H9 (cell line): ENCODE results near the gene MED12. TPM values are rescaled to one million over a fixed set of nuclear protein-coding genes. Genes with fewer than 3 reads are reported as not detected.
A peak's percentile ranks its signal among the peaks of the same experiment; 100 is the strongest.

Experiments
- DNase-seq: peaks from one replicate; pipeline ENCODE4 v3.0.0-alpha.2; 2017
- H2AFZ ChIP-seq: one replicate; pipeline ENCODE4 v1.6.1; 2013; ENCODE audit warnings: mild to moderate bottlenecking, low read length, control low read depth, moderate library complexity
- H2AK5ac ChIP-seq: 2 replicates; pipeline ENCODE4 v1.6.1; 2013; ENCODE audit warnings: low read length, control low read depth, mixed read lengths; ENCODE audit not compliant: insufficient read length
- H2BK120ac ChIP-seq: one replicate; pipeline ENCODE4 v1.6.1; 2013; ENCODE audit warnings: low read depth, mild to moderate bottlenecking, low read length, control low read depth, inconsistent platforms; ENCODE audit not compliant: poor library complexity, severe bottlenecking
- H2BK12ac ChIP-seq: 2 replicates; pipeline ENCODE4 v1.6.1; 2013; ENCODE audit warnings: low read length, control low read depth, mixed read lengths, low read depth; ENCODE audit not compliant: insufficient read length
- H2BK15ac ChIP-seq: 2 replicates; pipeline ENCODE4 v1.6.1; 2013; ENCODE audit warnings: low read depth, low read length, control low read depth
- H2BK20ac ChIP-seq: one replicate; pipeline ENCODE4 v1.6.1; 2013; ENCODE audit warnings: low read depth, mild to moderate bottlenecking, low read length, control low read depth, inconsistent platforms; ENCODE audit not compliant: poor library complexity, severe bottlenecking
- H2BK5ac ChIP-seq: 2 replicates; pipeline ENCODE4 v1.6.1; 2013; ENCODE audit warnings: low read length, control low read depth, mixed read lengths; ENCODE audit not compliant: insufficient read length
- H3K14ac ChIP-seq: 2 replicates; pipeline ENCODE4 v1.6.1; 2013; ENCODE audit warnings: low read length, control low read depth; ENCODE audit not compliant: insufficient read depth
- H3K18ac ChIP-seq: 2 replicates; pipeline ENCODE4 v1.6.1; 2013; ENCODE audit warnings: low read depth, mild to moderate bottlenecking, mixed read lengths, low read length, control low read depth; ENCODE audit not compliant: insufficient read length
- H3K23ac ChIP-seq: 2 replicates; pipeline ENCODE4 v1.6.1; 2013; ENCODE audit warnings: low read length, control low read depth, mixed read lengths, low read depth; ENCODE audit not compliant: insufficient read length
- H3K23me2 ChIP-seq: 2 replicates; pipeline ENCODE4 v1.6.1; 2013; ENCODE audit warnings: low read depth, mild to moderate bottlenecking, mixed read lengths, low read length, control low read depth; ENCODE audit not compliant: insufficient read length, poor library complexity, severe bottlenecking
- H3K27ac ChIP-seq: 2 replicates; pipeline ENCODE4 v1.5.1; 2013; ENCODE audit warnings: low read length, control low read depth, mixed read lengths, low read depth; ENCODE audit not compliant: insufficient read length
- H3K27me3 ChIP-seq: 2 replicates; pipeline ENCODE4 v1.6.1; 2013; ENCODE audit warnings: low read length, control low read depth, inconsistent platforms; ENCODE audit not compliant: insufficient read depth
- H3K4ac ChIP-seq: 2 replicates; pipeline ENCODE4 v1.6.1; 2013; ENCODE audit warnings: low read depth, mild to moderate bottlenecking, control low read depth, inconsistent platforms, low read length, moderate library complexity
- H3K4me1 ChIP-seq: 2 replicates; pipeline ENCODE4 v1.6.1; 2013; ENCODE audit warnings: low read length, control low read depth, inconsistent platforms; ENCODE audit not compliant: insufficient read depth
- H3K4me2 ChIP-seq: 2 replicates; pipeline ENCODE4 v1.6.1; 2013; ENCODE audit warnings: low read length, control low read depth, mixed read lengths; ENCODE audit not compliant: insufficient read length, insufficient read depth
- H3K56ac ChIP-seq: 2 replicates; pipeline ENCODE4 v1.6.1; 2013; ENCODE audit warnings: low read depth, mild to moderate bottlenecking, mixed read lengths, low read length, control low read depth; ENCODE audit not compliant: insufficient read length
- H3K79me1 ChIP-seq: 2 replicates; pipeline ENCODE4 v1.6.1; 2013; ENCODE audit warnings: low read depth, mild to moderate bottlenecking, moderate library complexity, low read length, control low read depth, inconsistent platforms; ENCODE audit not compliant: insufficient read depth, poor library complexity, severe bottlenecking
- H3K79me2 ChIP-seq: 2 replicates; pipeline ENCODE4 v1.6.1; 2013; ENCODE audit warnings: low read length, control low read depth, inconsistent platforms; ENCODE audit not compliant: insufficient read depth
- H3K9ac ChIP-seq: 2 replicates; pipeline ENCODE4 v1.6.1; 2013; ENCODE audit warnings: low read length, control low read depth, mixed read lengths; ENCODE audit not compliant: insufficient read length; ENCODE audit errors: extremely low read depth
- H3K9me3 ChIP-seq: one replicate; pipeline ENCODE4 v1.6.1; 2013; ENCODE audit warnings: low read depth, low read length, inconsistent platforms; ENCODE audit not compliant: control insufficient read depth
- H3T11ph ChIP-seq: one replicate; pipeline ENCODE4 v1.6.1; 2013; ENCODE audit warnings: mild to moderate bottlenecking, low read length, control low read depth, inconsistent platforms
- H4K20me1 ChIP-seq: one replicate; pipeline ENCODE4 v1.6.1; 2013; ENCODE audit not compliant: control insufficient read depth, insufficient read length, insufficient read depth
- H4K5ac ChIP-seq: 2 replicates; pipeline ENCODE4 v1.6.1; 2013; ENCODE audit warnings: low read depth, mild to moderate bottlenecking, mixed read lengths, low read length, control low read depth; ENCODE audit not compliant: insufficient read length
- H4K8ac ChIP-seq: replicated peaks from 2 replicates; pipeline ENCODE4 v1.6.1; 2013; ENCODE audit warnings: low read length, control low read depth, mixed read lengths, low read depth; ENCODE audit not compliant: insufficient read length
- H4K91ac ChIP-seq: 2 replicates; pipeline ENCODE4 v1.6.1; 2013; ENCODE audit warnings: low read depth, mild to moderate bottlenecking, moderate library complexity, mixed read lengths, low read length, control low read depth; ENCODE audit not compliant: insufficient read length
- H3K27ac Mint-ChIP-seq, 3 experiments: 2 replicates in 2 of 3; 3 replicates in 1 of 3; pipeline ENCODE4 v1.8.0; 2020 to 2021; ENCODE audit warnings: mixed read lengths in 3 of 3, mild to moderate bottlenecking in 1 of 3, moderate library complexity in 1 of 3
- H3K27me3 Mint-ChIP-seq: 2 replicates; pipeline ENCODE4 v1.8.0; 2021; ENCODE audit warnings: low read depth, mild to moderate bottlenecking, moderate library complexity, mixed read lengths
- H3K36me3 Mint-ChIP-seq, 3 experiments: 2 replicates in 2 of 3; 3 replicates in 1 of 3; pipeline ENCODE4 v1.8.0; 2020 to 2021; ENCODE audit warnings: low read depth in 3 of 3, mixed read lengths in 3 of 3; ENCODE audit not compliant: insufficient read depth in 1 of 3
- H3K4me1 Mint-ChIP-seq, 2 experiments: 2 replicates each; pipeline ENCODE4 v1.8.0; 2020; ENCODE audit warnings: mixed read lengths in 2 of 2
- H3K4me3 Mint-ChIP-seq, 2 experiments: 2 replicates in 1 of 2; 3 replicates in 1 of 2; pipeline ENCODE4 v1.8.0; 2020 to 2021; ENCODE audit warnings: mild to moderate bottlenecking in 2 of 2, mixed read lengths in 2 of 2, moderate library complexity in 1 of 2
- H3K9me3 Mint-ChIP-seq, 2 experiments: 2 replicates in 1 of 2; 3 replicates in 1 of 2; pipeline ENCODE4 v1.8.0; 2020; ENCODE audit warnings: mild to moderate bottlenecking in 2 of 2, mixed read lengths in 2 of 2, moderate library complexity in 1 of 2
- WGBS: extraction: QIAGEN DNeasy Blood & Tissue Kit; methylation state at CpG from one replicate; pipeline ENCODE4 v1.1.7; 2013; ENCODE audit warnings: missing lambda C conversion rate, low lambda C conversion rate, mixed read lengths; ENCODE audit not compliant: insufficient read length; ENCODE audit errors: extremely low coverage; 5-methylcytosine and 5-hydroxymethylcytosine counted together
- long read RNA-seq: library from polyadenylated mRNA; unstranded; transcript quantifications from one replicate; pipeline ENCODE4 v2.0.0, GENCODE V29; 2020
- total RNA-seq: library from RNA; stranded (reverse); gene quantifications from 2 replicates; pipeline ENCODE4 v1.2.1, GENCODE V29; 2021
- TF ChIP-seq, protein P1 (sequence below): fragments of 200-600 bp; sonication (generic); conservative IDR thresholded peaks from 3 replicates; pipeline ENCODE4 v1.8.0; 2021; ENCODE audit warnings: antibody characterized with exemption, mild to moderate bottlenecking

MED12 gene
- total RNA-seq: 30.8 and 33.0 TPM in 2 replicates
- long read RNA-seq, full-length matches to known transcripts: 1 of 7 reads
- long read RNA-seq, partial matches to known transcripts: 4 of 7 reads
- long read RNA-seq, other reads (novel, unspliced or antisense): 2 of 7 reads

DNA sequence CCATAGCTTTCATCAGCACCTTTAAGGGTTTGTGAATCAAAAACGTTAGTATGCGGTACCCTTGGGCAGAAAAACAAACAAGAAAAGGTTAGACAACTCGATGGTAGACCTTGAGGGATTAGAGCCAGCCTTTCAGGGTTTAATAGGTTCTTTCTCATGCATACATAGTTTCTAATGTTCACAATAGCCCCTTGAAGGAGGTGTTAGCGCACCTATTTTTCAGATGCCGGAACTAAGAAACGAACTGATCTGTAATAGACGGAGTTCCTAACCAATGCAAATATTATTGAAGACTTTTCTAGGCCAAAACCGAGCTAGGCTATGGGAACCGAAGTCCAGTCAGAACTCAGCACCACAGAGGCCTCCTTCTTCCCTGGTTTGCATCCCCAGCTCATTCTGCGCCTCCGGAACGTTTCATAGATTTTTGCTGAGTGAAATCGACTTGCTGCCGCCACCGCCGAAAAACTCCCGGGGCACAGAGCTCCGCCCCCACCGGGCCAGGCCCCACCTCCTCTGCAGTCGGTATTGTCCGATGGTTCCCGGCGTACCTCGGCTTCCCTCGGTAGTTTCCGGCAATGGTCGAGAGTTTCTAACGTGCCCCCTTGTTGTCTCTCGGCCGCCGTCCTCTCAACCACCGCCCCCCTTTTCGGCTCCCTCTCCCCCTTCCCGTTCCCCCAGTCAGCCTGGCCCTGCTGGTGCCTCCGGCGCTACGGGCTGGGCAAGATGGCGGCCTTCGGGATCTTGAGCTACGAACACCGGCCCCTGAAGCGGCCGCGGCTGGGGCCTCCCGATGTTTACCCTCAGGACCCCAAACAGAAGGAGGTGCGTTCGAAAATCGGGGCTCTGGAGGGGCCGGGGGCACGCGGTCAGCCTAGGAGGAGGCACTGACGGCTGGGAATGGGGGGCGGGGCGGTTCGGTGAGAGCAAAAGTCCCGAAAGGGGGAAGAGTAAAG is at the start of gene MED12:
Gene MED12, plus strand, starts transcription at position 565 of the 953 bp plus-strand sequence. Its CDS starts 159 bp downstream, at position 724.
- H2BK20ac ChIP-seq: no peak within 1 kb of the TSS
- H2AFZ ChIP-seq: no peak within 1 kb of the TSS
- no peaks in the 10 kb centered on the region for H4K20me1 ChIP-seq
- H3K4me1 ChIP-seq: no peaks in the 10 kb centered on the region
- no peak within 1 kb of the TSS for H4K8ac ChIP-seq
- Mint-ChIP-seq H3K27me3 (peaks cover 45% of the 10 kb centered on the region), H3K4me1 (peaks cover 3 to 4% of the 10 kb centered on the region in 2 experiments; a peak in 2 of 4 replicates), H3K9me3 (peaks cover 51 to 59% of the 10 kb centered on the region in 2 experiments), H3K4me3 (peak within 1 kb of the TSS; percentile 75 to 82), H3K36me3 (peaks cover 20 to 34% (median 29%) of the 10 kb centered on the region in 3 experiments; a peak in 6 of 7 replicates), H3K27ac (peak within 1 kb of the TSS in 2 of 3 experiments; percentile 40 to 90; a peak in 4 of 7 replicates)
- H3K4ac ChIP-seq: no peak within 1 kb of the TSS
- no peak within 1 kb of the TSS for H2BK5ac ChIP-seq
- no peak within 1 kb of the TSS for H2BK12ac ChIP-seq
- no peaks in the 10 kb centered on the region for H3K27me3 ChIP-seq
- H3K79me1 ChIP-seq: no peaks in the 10 kb centered on the region
- no peak within 1 kb of the TSS for H4K91ac ChIP-seq
- no peak within 1 kb of the TSS for H4K5ac ChIP-seq
- no peak within 1 kb of the TSS for H3T11ph ChIP-seq
- peak within 1 kb of the TSS; percentile 50 for H3K4me2 ChIP-seq
- peak; percentile 80 for DNase-seq
- no peak within 1 kb of the TSS for H3K23ac ChIP-seq
- H3K56ac ChIP-seq: no peak within 1 kb of the TSS
- no peak within 1 kb of the TSS for H3K14ac ChIP-seq
- H2AK5ac ChIP-seq: no peak within 1 kb of the TSS
- H3K9me3 ChIP-seq: peaks cover 27% of the 10 kb centered on the region
- peaks cover 2% of the 10 kb centered on the region for H3K23me2 ChIP-seq
- TF ChIP-seq, protein P1, sequence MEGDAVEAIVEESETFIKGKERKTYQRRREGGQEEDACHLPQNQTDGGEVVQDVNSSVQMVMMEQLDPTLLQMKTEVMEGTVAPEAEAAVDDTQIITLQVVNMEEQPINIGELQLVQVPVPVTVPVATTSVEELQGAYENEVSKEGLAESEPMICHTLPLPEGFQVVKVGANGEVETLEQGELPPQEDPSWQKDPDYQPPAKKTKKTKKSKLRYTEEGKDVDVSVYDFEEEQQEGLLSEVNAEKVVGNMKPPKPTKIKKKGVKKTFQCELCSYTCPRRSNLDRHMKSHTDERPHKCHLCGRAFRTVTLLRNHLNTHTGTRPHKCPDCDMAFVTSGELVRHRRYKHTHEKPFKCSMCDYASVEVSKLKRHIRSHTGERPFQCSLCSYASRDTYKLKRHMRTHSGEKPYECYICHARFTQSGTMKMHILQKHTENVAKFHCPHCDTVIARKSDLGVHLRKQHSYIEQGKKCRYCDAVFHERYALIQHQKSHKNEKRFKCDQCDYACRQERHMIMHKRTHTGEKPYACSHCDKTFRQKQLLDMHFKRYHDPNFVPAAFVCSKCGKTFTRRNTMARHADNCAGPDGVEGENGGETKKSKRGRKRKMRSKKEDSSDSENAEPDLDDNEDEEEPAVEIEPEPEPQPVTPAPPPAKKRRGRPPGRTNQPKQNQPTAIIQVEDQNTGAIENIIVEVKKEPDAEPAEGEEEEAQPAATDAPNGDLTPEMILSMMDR: no peak
- no peak within 1 kb of the TSS for H2BK15ac ChIP-seq
- H2BK120ac ChIP-seq: no peak within 1 kb of the TSS
- no peaks in the 10 kb centered on the region for H3K79me2 ChIP-seq
- no peak within 1 kb of the TSS for H3K18ac ChIP-seq
- H3K9ac ChIP-seq: peak within 1 kb of the TSS; percentile 52
- H3K27ac ChIP-seq: no peak within 1 kb of the TSS
- no CpG with 5 or more reads among the region's 56 CpGs for WGBS
